ENCODE results near the gene HCFC1. TPM values are rescaled to one million over a fixed set of nuclear protein-coding genes. Genes with fewer than 3 reads are reported as not detected.

HCFC1 gene
- total RNA-seq: 10 to 100 TPM; 13.1 to 24.0 TPM
- 10 to 100 TPM; 47.7 to 56.3 TPM for polyA plus RNA-seq (ENCODE audit: insufficient read length in 2 of 2)
- long read RNA-seq, donor 1: 0 reads
- long read RNA-seq, donor 2: 0 reads
- long read RNA-seq, donor 3, partial matches to known transcripts: 5 of 5 reads
- long read RNA-seq, donor 3, other reads (novel, unspliced or antisense): 0 of 5 reads
- long read RNA-seq, donor 4: 0 reads

GRCh38 chrX:153971450-153972367, at the start of gene HCFC1:
Gene HCFC1 (minus strand): TSS chrX:153971818. CDS start chrX:153970840, 978 bp downstream.
- peak; percentile 73 to 98 (median 91) for DNase-seq (ENCODE audit: low read depth in 4 of 6, low spot score in 6 of 6)
- peaks cover 12% of the 10 kb centered on the region for H3K36me3 ChIP-seq (ENCODE audit: control insufficient read depth, insufficient read depth, low read length)
- 7% methylated on average over 96 of the region's 96 CpGs for WGBS (ENCODE audit: insufficient coverage)

GRCh38 chrX:154021131-154021611, 49.6 kb upstream of the HCFC1 start:
- peaks cover 55% of the 10 kb centered on the region for H3K4me1 ChIP-seq (ENCODE audit: control insufficient read depth, insufficient read depth, low read length)
- peak overlapping the region; percentile 19 for H3K27ac ChIP-seq (ENCODE audit: low read depth, low read length)
- WGBS (ENCODE audit: insufficient coverage): 73% methylated on average over 10 of the region's 11 CpGs
- peaks cover 44% of the 10 kb centered on the region for H3K36me3 ChIP-seq (ENCODE audit: control insufficient read depth, insufficient read depth, low read length)
- no peaks in the 10 kb centered on the region for H3K9me3 ChIP-seq (ENCODE audit: control insufficient read depth, insufficient read depth, low read length)
- H3K27me3 ChIP-seq (ENCODE audit: control insufficient read depth, insufficient read depth, low read length): peaks cover under 1% of the 10 kb centered on the region
- no peak for DNase-seq (ENCODE audit: low read depth in 4 of 6, low spot score in 6 of 6)
- H3K4me3 ChIP-seq (ENCODE audit: low read depth, low read length): no peak overlapping the region

More at GRCh38 chrX:153971450-153972367, at the start of gene HCFC1:
- Histone ChIP-seq H3K27me3 (ENCODE audit: control insufficient read depth, insufficient read depth, low read length) (no peaks in the 10 kb centered on the region), H3K4me3 (ENCODE audit: low read depth, low read length) (peak within 1 kb of the TSS; percentile 91), H3K27ac (ENCODE audit: low read depth, low read length) (peak within 1 kb of the TSS; percentile 100), H3K9me3 (ENCODE audit: control insufficient read depth, insufficient read depth, low read length) (no peaks in the 10 kb centered on the region), H3K4me1 (ENCODE audit: control insufficient read depth, insufficient read depth, low read length) (peaks cover 49% of the 10 kb centered on the region)

- H3K4me1 ChIP-seq (ENCODE audit: control insufficient read depth, insufficient read depth, low read length): peaks cover 59% of the 10 kb centered on the region
- 64% methylated on average over 9 of the region's 9 CpGs for WGBS (ENCODE audit: insufficient coverage)
- DNase-seq (ENCODE audit: low read depth in 4 of 6, low spot score in 6 of 6): no peak
- H3K36me3 ChIP-seq (ENCODE audit: control insufficient read depth, insufficient read depth, low read length): peaks cover 46% of the 10 kb centered on the region
- peak overlapping the region; percentile 32 for H3K4me3 ChIP-seq (ENCODE audit: low read depth, low read length)
- H3K27ac ChIP-seq (ENCODE audit: low read depth, low read length): peak overlapping the region; percentile 68
- H3K27me3 ChIP-seq (ENCODE audit: control insufficient read depth, insufficient read depth, low read length): no peaks in the 10 kb centered on the region
- H3K9me3 ChIP-seq (ENCODE audit: control insufficient read depth, insufficient read depth, low read length): no peaks in the 10 kb centered on the region
Measured at GRCh38 chrX:154020536-154021115, 49.0 kb upstream of the HCFC1 start.

GRCh38 chrX:154019633-154020528, 48.3 kb upstream of the HCFC1 start, which contains the start of gene IRAK1:
Gene IRAK1 (minus strand): TSS chrX:154019902. CDS start chrX:154019812, 90 bp downstream.
- DNase-seq (ENCODE audit: low read depth in 4 of 6, low spot score in 6 of 6): peak in 3 of 6 donors; percentile 25 to 73 (median 61)
- 24% methylated on average over 98 of the region's 99 CpGs for WGBS (ENCODE audit: insufficient coverage)
- H3K27ac ChIP-seq (ENCODE audit: low read depth, low read length): peak within 1 kb of the TSS; percentile 68

GRCh38 chrX:154019061-154019621, 47.5 kb upstream of the HCFC1 start:
- Histone ChIP-seq H3K9me3 (ENCODE audit: control insufficient read depth, insufficient read depth, low read length) (no peaks in the 10 kb centered on the region), H3K27me3 (ENCODE audit: control insufficient read depth, insufficient read depth, low read length) (no peaks in the 10 kb centered on the region), H3K27ac (ENCODE audit: low read depth, low read length) (peak overlapping the region; percentile 19), H3K4me3 (ENCODE audit: low read depth, low read length) (peak overlapping the region; percentile 35), H3K4me1 (ENCODE audit: control insufficient read depth, insufficient read depth, low read length) (peaks cover 59% of the 10 kb centered on the region), H3K36me3 (ENCODE audit: control insufficient read depth, insufficient read depth, low read length) (peaks cover 54% of the 10 kb centered on the region)
- no peak for DNase-seq (ENCODE audit: low read depth in 4 of 6, low spot score in 6 of 6)
- WGBS (ENCODE audit: insufficient coverage): 37% methylated on average over 45 of the region's 45 CpGs

More at GRCh38 chrX:154019633-154020528, 48.3 kb upstream of the HCFC1 start, which contains the start of gene IRAK1:
- H3K36me3 ChIP-seq (ENCODE audit: control insufficient read depth, insufficient read depth, low read length): peaks cover 49% of the 10 kb centered on the region
- no peaks in the 10 kb centered on the region for H3K9me3 ChIP-seq (ENCODE audit: control insufficient read depth, insufficient read depth, low read length)
- H3K27me3 ChIP-seq (ENCODE audit: control insufficient read depth, insufficient read depth, low read length): no peaks in the 10 kb centered on the region
- peak within 1 kb of the TSS; percentile 35 for H3K4me3 ChIP-seq (ENCODE audit: low read depth, low read length)
- peaks cover 59% of the 10 kb centered on the region for H3K4me1 ChIP-seq (ENCODE audit: control insufficient read depth, insufficient read depth, low read length)

- H3K4me1 ChIP-seq (ENCODE audit: control insufficient read depth, insufficient read depth, low read length): peaks cover 62% of the 10 kb centered on the region
- H3K27ac ChIP-seq (ENCODE audit: low read depth, low read length): peak overlapping the region; percentile 19
- no peaks in the 10 kb centered on the region for H3K9me3 ChIP-seq (ENCODE audit: control insufficient read depth, insufficient read depth, low read length)
- peak overlapping the region; percentile 35 for H3K4me3 ChIP-seq (ENCODE audit: low read depth, low read length)
- no peaks in the 10 kb centered on the region for H3K27me3 ChIP-seq (ENCODE audit: control insufficient read depth, insufficient read depth, low read length)
- 78% methylated on average over 10 of the region's 15 CpGs for WGBS (ENCODE audit: insufficient coverage)
- DNase-seq (ENCODE audit: low read depth in 4 of 6, low spot score in 6 of 6): no peak
- H3K36me3 ChIP-seq (ENCODE audit: control insufficient read depth, insufficient read depth, low read length): peaks cover 55% of the 10 kb centered on the region
Measured at GRCh38 chrX:154018518-154019060, 47.0 kb upstream of the HCFC1 start.

GRCh38 chrX:154017766-154018517, 46.3 kb upstream of the HCFC1 start:
- no peak for DNase-seq (ENCODE audit: low read depth in 4 of 6, low spot score in 6 of 6)
- Histone ChIP-seq H3K27me3 (ENCODE audit: control insufficient read depth, insufficient read depth, low read length) (no peaks in the 10 kb centered on the region), H3K36me3 (ENCODE audit: control insufficient read depth, insufficient read depth, low read length) (peaks cover 60% of the 10 kb centered on the region), H3K9me3 (ENCODE audit: control insufficient read depth, insufficient read depth, low read length) (peaks cover 2% of the 10 kb centered on the region), H3K4me1 (ENCODE audit: control insufficient read depth, insufficient read depth, low read length) (peaks cover 63% of the 10 kb centered on the region), H3K27ac (ENCODE audit: low read depth, low read length) (no peak overlapping the region), H3K4me3 (ENCODE audit: low read depth, low read length) (no peak overlapping the region)
- 84% methylated on average over 21 of the region's 26 CpGs for WGBS (ENCODE audit: insufficient coverage)

All from spinal cord (tissue), 10 donors.